Panc1 (cell line): ENCODE data around the gene CTNNBIP1.

Source experiments
- CTCF ChIP-seq: fragments of 450-650 bp; IDR thresholded peaks from 2 replicates; pipeline ENCODE4 v1.5.1; 2017; ENCODE audit warnings: mild to moderate bottlenecking
- POLR2AphosphoS5 ChIP-seq: IDR thresholded peaks from 2 replicates; pipeline ENCODE4 v1.6.1; 2012; ENCODE audit warnings: mild to moderate bottlenecking, low read depth, low read length, moderate library complexity
- REST ChIP-seq, 2 experiments: IDR thresholded peaks; 2 replicates each; pipeline ENCODE4 v1.6.1; 2011 to 2012; ENCODE audit warnings: low read depth in 2 of 2, control low read depth in 1 of 2, low read length in 1 of 2, mild to moderate bottlenecking in 1 of 2, moderate library complexity in 1 of 2; ENCODE audit not compliant: insufficient read depth in 1 of 2
- SIN3A ChIP-seq: IDR thresholded peaks from 2 replicates; pipeline ENCODE4 v1.6.1; 2012; ENCODE audit warnings: low read depth, mild to moderate bottlenecking, low read length, moderate library complexity, borderline replicate concordance; ENCODE audit not compliant: insufficient read depth

- TF ChIP-seq POLR2AphosphoS5 (no peak), CTCF (no peak), REST (IDR thresholded peaks at IDR 0.05; ENCODE audit: insufficient read depth in 1 of 2, low read depth in 2 of 2, low read length in 1 of 2) (no peak), SIN3A (no peak)
Observed at GRCh38 chr1:9849691-9850441, 60.2 kb downstream of the CTNNBIP1 start.
